ENCODE measurements around the gene CACNB2.
A peak's percentile ranks its signal among the peaks of the same experiment; 100 is the strongest.
"Not testable (repeated sequence)": the region's sequence is repeated elsewhere in the genome, so short reads cannot be mapped to it uniquely, and the experiment has no call there.

CACNB2 gene

GRCh38 chr10:18406136-18406535, 265.9 kb downstream of the CACNB2 start:
- FAIRE-seq, result no peak

DNA sequence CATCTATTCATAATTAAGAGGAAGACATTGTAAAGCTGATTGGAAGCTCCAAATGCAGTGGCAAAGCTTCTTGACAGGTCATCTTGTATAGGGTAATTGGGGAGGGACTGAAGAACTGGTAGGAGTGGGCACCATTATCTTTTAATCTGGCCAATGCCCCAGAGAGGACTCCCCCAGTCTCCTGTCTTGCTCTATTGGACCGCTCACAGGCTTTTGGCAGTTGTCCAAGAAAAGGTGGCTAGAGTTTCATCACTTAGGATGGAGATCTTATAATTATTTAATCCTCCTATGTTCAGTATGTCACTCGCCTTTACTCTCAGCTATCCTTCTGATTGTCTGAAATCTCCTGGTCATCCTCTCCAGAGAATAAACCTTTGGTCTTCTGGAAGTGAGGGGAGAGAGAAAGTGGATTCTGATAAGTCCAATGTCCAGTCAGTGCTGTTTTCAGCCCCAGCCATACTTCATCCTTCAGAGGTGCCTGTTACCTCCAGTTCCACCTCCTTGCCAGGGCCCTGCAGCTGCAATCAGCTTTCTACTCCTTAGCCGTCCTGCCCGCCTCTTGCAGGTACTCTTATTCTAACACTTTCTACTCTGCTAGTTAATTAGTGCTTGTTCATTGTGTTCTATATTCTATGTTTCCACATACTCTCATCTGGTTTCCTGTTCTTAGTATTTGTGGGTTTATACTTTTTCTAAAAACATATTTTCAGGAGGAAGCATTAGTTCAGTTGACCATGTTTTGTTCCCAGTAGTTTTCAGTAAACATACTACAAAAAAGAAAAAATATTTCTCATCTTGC, 269.6 kb downstream of the CACNB2 start:
- peak; percentile 62 for FAIRE-seq

GRCh38 chr10:18414061-18414460, 273.8 kb downstream of the CACNB2 start:
- FAIRE-seq, result no peak

- FAIRE-seq, result no peak
Observed at GRCh38 chr10:18417950-18418527, 277.8 kb downstream of the CACNB2 start.

DNA sequence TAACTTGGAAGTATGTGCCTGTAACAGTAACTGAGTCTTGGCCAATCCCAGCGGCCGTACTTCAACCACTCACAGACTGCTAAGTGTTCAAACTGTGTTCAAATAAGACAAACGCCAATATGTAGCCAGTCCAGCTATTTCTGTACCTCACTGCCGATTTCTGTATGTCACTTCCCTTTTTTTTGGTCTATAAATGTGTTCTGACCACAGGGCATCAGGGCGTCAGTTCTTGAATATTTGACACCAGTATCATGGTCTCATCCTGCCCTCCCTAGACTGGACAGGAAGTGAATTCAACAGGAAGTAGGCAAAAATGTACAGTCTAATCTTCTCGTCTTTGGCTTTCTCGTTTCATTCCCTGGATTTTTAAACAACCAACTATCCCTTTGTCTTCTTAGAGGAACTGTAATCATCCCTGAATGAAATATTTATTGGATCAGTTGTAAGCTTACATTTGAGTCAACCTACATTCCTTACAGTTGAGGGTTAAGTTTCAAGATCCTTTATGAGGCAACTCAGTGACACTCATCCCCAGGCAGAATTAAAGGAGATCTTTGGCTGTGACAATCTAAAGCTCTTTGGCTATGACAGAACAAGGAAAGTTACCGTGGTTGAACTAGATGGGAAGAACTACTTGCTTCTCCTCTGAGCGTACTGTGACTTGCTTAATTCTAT, 278.5 kb downstream of the CACNB2 start:
- no peak for FAIRE-seq

- FAIRE-seq, result no peak
Observed at GRCh38 chr10:18419945-18420344, 279.7 kb downstream of the CACNB2 start.

GRCh38 chr10:18421726-18422293, 281.6 kb downstream of the CACNB2 start:
- FAIRE-seq, result no peak

DNA sequence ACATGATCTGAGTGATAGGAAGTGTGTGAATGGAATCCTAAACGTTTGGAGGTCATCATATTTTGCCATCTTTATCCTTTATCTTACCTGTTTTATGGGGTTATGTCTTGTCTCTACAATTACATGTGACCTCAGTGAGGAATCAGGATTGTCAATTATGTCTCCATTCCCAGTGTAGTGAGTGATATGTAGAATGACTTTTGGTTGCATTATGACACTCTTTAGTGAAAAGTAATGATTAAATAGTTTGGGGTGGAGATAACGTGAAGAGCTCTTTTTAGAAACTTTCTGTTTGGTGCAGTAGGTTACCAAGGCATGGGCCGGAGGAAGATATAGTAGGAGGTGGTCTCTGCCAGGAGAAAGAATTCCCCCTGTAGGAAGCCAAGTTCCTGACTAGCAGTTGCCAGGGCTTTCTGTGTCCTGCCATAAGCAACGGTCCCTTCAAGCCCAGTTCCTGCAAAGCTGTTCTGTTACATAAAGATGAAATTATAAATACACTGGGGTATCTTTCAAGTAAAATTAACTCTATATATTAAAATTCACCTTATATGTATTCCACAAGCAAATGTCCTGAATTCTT, 282.9 kb downstream of the CACNB2 start:
- FAIRE-seq, result no peak

DNA sequence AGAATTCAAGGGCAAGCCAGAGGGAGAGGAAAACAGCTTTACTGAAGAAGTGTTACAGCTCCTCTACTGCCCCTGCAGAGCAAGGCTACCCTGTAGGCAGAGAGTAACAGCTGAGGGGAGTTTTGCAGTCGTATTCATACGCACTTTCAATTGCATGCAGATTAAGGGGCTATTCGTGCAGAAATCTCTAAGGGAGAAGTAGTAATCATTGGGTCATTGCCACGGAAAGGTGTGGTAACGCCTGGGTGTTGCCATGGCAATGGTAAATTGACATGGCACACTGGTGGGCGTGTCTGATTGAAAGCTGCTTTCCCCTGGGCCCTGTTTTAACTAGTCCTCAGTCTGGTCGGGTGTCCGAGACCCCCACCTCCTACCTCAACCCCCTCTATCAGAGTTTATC, 284.0 kb downstream of the CACNB2 start:
- peak; percentile 51 for FAIRE-seq

GRCh38 chr10:18429335-18429734, 289.1 kb downstream of the CACNB2 start:
- no peak for FAIRE-seq

- peak; percentile 71 for FAIRE-seq
Observed at GRCh38 chr10:18436902-18437301, 296.7 kb downstream of the CACNB2 start.

DNA sequence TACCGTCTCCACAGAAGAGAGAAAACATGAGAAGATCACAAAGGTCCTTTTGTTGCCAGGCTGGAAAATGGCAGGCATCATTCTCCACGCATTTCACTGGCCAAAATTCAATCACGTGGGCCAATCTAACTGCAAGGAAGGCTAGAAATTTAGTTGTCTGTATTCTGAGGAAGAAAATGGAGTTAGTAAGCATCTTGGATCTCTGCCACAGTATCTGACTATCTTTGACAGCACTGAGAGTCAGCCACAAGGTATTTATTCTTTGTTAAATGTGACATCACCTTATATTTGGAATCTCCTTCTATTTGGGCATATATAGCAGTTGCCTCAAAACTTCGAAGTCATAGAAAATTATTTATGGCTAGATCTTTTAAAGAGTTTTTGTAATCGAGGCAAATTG, 297.3 kb downstream of the CACNB2 start:
- no peak for FAIRE-seq

- no peak for FAIRE-seq
Observed at GRCh38 chr10:18438361-18439126, 298.3 kb downstream of the CACNB2 start.

DNA sequence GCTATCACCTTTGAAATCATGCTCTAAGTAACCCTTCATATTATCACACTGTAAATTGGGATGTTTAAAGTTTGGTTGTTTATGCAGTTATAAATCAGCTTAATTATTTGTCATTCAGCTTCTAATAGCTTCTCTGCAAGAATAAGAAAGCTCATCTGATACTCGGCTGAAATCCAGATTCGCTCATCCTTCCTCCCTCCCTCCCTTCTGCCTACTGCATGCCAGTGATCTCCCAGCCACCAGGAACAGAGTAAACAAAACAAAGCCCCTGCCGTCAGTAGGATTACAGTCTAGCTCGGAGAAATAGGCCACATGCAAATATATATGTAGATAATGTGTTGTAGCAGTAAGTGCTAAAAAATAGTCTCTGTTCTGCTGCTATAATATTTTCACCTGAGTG, 299.4 kb downstream of the CACNB2 start:
- no peak for FAIRE-seq

GRCh38 chr10:18445635-18446034, 305.4 kb downstream of the CACNB2 start:
- not testable (repeated sequence) for FAIRE-seq

DNA sequence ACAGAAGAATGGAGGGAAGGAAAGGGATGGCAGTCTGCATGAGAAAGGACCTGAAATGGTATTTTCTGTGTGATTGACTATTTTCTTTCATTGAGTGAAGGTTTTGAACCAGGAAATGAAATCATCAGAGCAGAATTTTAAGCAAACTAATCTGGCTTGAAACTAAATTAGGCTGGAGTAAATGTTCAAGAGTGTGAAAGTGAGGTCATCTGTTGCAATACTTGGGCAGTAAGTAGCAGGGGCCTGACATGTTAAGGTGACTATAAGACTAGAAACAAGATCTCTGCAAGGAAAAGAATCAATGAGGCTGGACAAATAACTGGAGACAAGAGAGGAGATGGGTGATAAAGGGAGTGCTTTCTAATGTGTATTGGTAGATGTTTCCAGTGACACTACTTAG, 306.0 kb downstream of the CACNB2 start:
- no peak for FAIRE-seq

DNA sequence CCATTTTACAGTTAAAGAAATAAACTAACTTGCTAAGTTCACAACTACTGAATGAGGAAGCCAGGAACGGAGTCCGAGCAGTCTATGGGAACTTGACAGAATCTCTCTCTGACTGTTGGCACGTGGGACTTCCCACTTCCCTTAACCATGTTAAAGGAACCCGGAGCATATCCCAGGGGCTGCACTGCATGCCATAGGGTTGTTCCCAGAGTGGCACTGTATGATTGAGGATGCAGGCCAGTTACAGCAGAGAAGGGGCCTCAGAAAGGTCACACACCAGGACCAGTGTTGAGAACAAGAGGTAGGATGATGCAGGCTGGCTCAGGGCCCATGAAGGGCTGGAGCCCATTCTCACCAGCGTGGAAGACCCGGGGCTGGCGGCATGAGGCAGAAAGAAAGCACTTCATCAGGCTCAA, 309.4 kb downstream of the CACNB2 start:
- FAIRE-seq, result no peak

GRCh38 chr10:18450298-18450697, 310.1 kb downstream of the CACNB2 start:
- no peak for FAIRE-seq

- FAIRE-seq, result no peak
Observed at GRCh38 chr10:18455086-18455884, 315.1 kb downstream of the CACNB2 start.

DNA sequence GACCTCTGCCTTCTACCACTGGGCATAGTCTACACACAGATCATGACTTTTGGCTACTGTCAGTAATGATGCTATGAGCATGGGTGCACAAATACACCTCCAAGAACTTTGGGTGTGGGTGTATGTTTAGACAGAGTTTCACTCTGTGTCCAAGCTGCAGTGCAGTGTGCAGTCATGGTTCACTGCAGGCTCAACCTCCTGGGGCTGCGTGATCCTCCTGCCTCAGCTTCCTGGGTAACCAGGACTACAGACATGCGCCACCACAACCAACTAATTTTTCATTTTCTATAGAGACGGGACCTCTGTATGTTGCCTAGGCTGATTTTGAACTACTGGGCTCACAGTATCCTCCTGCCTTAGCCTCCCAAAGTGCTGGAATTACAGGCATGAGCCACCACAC, 316.8 kb downstream of the CACNB2 start:
- FAIRE-seq, result no peak

DNA sequence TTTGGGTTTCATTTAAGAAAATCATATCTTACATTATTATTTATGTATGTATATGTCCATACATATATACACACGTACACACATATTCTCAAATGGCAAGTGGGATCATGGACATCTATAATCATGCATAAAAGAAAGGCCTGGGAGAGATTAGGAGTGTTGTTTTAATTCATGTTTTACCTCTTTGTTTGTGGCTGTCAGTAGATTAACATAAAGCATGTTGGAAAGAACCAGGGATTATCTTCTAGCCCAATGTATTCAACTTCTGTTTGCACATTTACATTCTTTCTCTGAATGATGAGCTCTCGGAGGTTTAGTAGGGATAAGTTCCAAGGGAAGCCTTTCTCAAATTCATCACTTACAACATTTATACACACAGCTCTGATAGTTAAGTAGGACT, 319.8 kb downstream of the CACNB2 start:
- no peak for FAIRE-seq

Data from islet of Langerhans (tissue), 1 donor.